Endodermal cell (in vitro differentiated cells): ENCODE results near the gene GARIN5B. TPM values are rescaled to one million over a fixed set of nuclear protein-coding genes. Genes with fewer than 3 reads are reported as not detected.
"Not testable (repeated sequence)": the region's sequence is repeated elsewhere in the genome, so short reads cannot be mapped to it uniquely, and the experiment has no call there.

Source experiments
- DNase-seq: peaks from one replicate; pipeline ENCODE4 v3.0.0-alpha.2; 2017
- H3K27ac ChIP-seq: 2 replicates; pipeline ENCODE4 v1.5.1; 2013; ENCODE audit warnings: mild to moderate bottlenecking, low read depth, low read length, moderate library complexity
- H3K27me3 ChIP-seq: 2 replicates; pipeline ENCODE4 v1.6.1; 2013; ENCODE audit warnings: mild to moderate bottlenecking, low read length, moderate library complexity; ENCODE audit not compliant: insufficient read depth, control insufficient read depth, poor library complexity, severe bottlenecking
- H3K36me3 ChIP-seq: 2 replicates; pipeline ENCODE4 v1.7.0; 2013; ENCODE audit warnings: mild to moderate bottlenecking, low read length, moderate library complexity; ENCODE audit not compliant: control insufficient read depth, insufficient read depth
- H3K4me1 ChIP-seq: one replicate; pipeline ENCODE4 v1.7.0; 2013; ENCODE audit warnings: low read length; ENCODE audit not compliant: control insufficient read depth, insufficient read depth
- H3K4me3 ChIP-seq: 2 replicates; pipeline ENCODE4 v1.5.1; 2013; ENCODE audit warnings: mild to moderate bottlenecking, low read length, moderate library complexity
- H3K9ac ChIP-seq: 2 replicates; pipeline ENCODE4 v1.6.1; 2013; ENCODE audit warnings: mild to moderate bottlenecking, low read length, moderate library complexity; ENCODE audit not compliant: poor library complexity, severe bottlenecking; ENCODE audit errors: extremely low read depth
- H3K9me3 ChIP-seq: 2 replicates; pipeline ENCODE4 v1.6.1; 2013; ENCODE audit warnings: mild to moderate bottlenecking, low read length, moderate library complexity; ENCODE audit not compliant: control insufficient read depth
- H3K27ac Mint-ChIP-seq: 2 replicates; pipeline ENCODE4 v1.8.0; 2020; ENCODE audit warnings: mixed read lengths
- H3K27me3 Mint-ChIP-seq: 2 replicates; pipeline ENCODE4 v1.8.0; 2021; ENCODE audit warnings: mild to moderate bottlenecking, mixed read lengths; ENCODE audit not compliant: insufficient read depth
- H3K36me3 Mint-ChIP-seq: 2 replicates; pipeline ENCODE4 v1.8.0; 2020; ENCODE audit warnings: low read depth, mixed read lengths
- H3K4me1 Mint-ChIP-seq: 2 replicates; pipeline ENCODE4 v1.8.0; 2020; ENCODE audit warnings: mixed read lengths
- H3K4me3 Mint-ChIP-seq: 2 replicates; pipeline ENCODE4 v1.8.0; 2020; ENCODE audit warnings: mild to moderate bottlenecking, moderate library complexity, mixed read lengths
- H3K9me3 Mint-ChIP-seq: 2 replicates; pipeline ENCODE4 v1.8.0; 2020; ENCODE audit warnings: mild to moderate bottlenecking, mixed read lengths
- CTCF ChIP-seq: fragments of 200-600 bp; sonication (generic); conservative IDR thresholded peaks from 2 replicates; pipeline ENCODE4 v1.5.0; 2021; ENCODE audit warnings: antibody characterized with exemption, mild to moderate bottlenecking
- WGBS, 2 experiments: methylation state at CpG; one replicate each; pipeline versions ENCODE4 v1.1.5 to v1.1.7; 2013; ENCODE audit warnings: missing lambda C conversion rate in 2 of 2, mixed read lengths in 1 of 2; ENCODE audit not compliant: insufficient coverage in 1 of 2, insufficient read length in 1 of 2; 5-methylcytosine and 5-hydroxymethylcytosine counted together
- total RNA-seq, 2 donors: library from RNA; stranded (reverse); fragmentation: NEBNext Ultra II Directional in 1 of 2; extraction: Animal tissue kit (Norgen Biotek cat#: 25700) in 1 of 2; gene quantifications; 2 replicates in 1 of 2; 3 replicates in 1 of 2; pipeline ENCODE4 v1.2.1, GENCODE V29; 2021

GARIN5B gene
- total RNA-seq, 2 donors from 2014 or later = 0.09 to 0.11 TPM

- H3K9me3 Mint-ChIP-seq = no peaks in the 10 kb centered on the region
- no peaks in the 10 kb centered on the region for H3K27me3 ChIP-seq
- H3K27ac Mint-ChIP-seq = no peak overlapping the region
- peaks cover 50% of the 10 kb centered on the region for H3K36me3 Mint-ChIP-seq
- peaks cover 7% of the 10 kb centered on the region for H3K27me3 Mint-ChIP-seq
- no peak for TF ChIP-seq CTCF
- H3K4me3 Mint-ChIP-seq = no peak overlapping the region
- H3K27ac ChIP-seq = no peak overlapping the region
- no peak overlapping the region for H3K9ac ChIP-seq
- no peak overlapping the region for H3K4me3 ChIP-seq
- H3K9me3 ChIP-seq = no peaks in the 10 kb centered on the region
- H3K4me1 Mint-ChIP-seq = peaks cover 14% of the 10 kb centered on the region
- H3K4me1 ChIP-seq = peaks cover 2% of the 10 kb centered on the region
- H3K36me3 ChIP-seq = peaks cover 53% of the 10 kb centered on the region
- no peak for DNase-seq
- no CpG with 5 or more reads among the region's 2 CpGs for WGBS, 2 experiments
Measured at GRCh38 chr19:55402509-55402908, 39.4 kb upstream of the GARIN5B start.

GRCh38 chr19:55401390-55401789 lies 38.3 kb upstream of the GARIN5B start:
- H3K27me3 Mint-ChIP-seq, H3K9me3 Mint-ChIP-seq, H3K27ac ChIP-seq, H3K9me3 ChIP-seq, H3K27me3 ChIP-seq, H3K4me3 Mint-ChIP-seq, DNase-seq, H3K27ac Mint-ChIP-seq, H3K4me3 ChIP-seq, H3K4me1 Mint-ChIP-seq, H3K4me1 ChIP-seq, H3K9ac ChIP-seq: not testable (repeated sequence)
- 88% methylated on average over 11 of the region's 28 CpGs; no CpG with 5 or more reads in 1 of the 2 experiments for WGBS, 2 experiments
- peaks cover 49% of the 10 kb centered on the region for H3K36me3 ChIP-seq
- H3K36me3 Mint-ChIP-seq = peaks cover 45% of the 10 kb centered on the region

GRCh38 chr19:55400281-55401087 lies 37.4 kb upstream of the GARIN5B start:
- Histone ChIP-seq H3K27me3 (no peaks in the 10 kb centered on the region), H3K9ac (no peak overlapping the region), H3K27ac (peak overlapping the region; percentile 2), H3K36me3 (peaks cover 40% of the 10 kb centered on the region), H3K9me3 (no peaks in the 10 kb centered on the region), H3K4me3 (no peak overlapping the region), H3K4me1 (no peaks in the 10 kb centered on the region)
- Mint-ChIP-seq H3K27ac (no peak overlapping the region), H3K4me3 (no peak overlapping the region), H3K4me1 (peaks cover under 1% of the 10 kb centered on the region), H3K36me3 (peaks cover 36% of the 10 kb centered on the region), H3K27me3 (peaks cover 7% of the 10 kb centered on the region), H3K9me3 (no peaks in the 10 kb centered on the region)
- WGBS, 2 experiments = 94% methylated on average over 8 to 14 of the region's 14 CpGs
- no peak for TF ChIP-seq CTCF
- DNase-seq = peak; percentile 33
